ENCODE results near the gene ZSCAN5B. TPM values are rescaled to one million over a fixed set of nuclear protein-coding genes. Genes with fewer than 3 reads are reported as not detected.
"Not testable (repeated sequence)": the region's sequence is repeated elsewhere in the genome, so short reads cannot be mapped to it uniquely, and the experiment has no call there.

Gene ZSCAN5B, protein sequence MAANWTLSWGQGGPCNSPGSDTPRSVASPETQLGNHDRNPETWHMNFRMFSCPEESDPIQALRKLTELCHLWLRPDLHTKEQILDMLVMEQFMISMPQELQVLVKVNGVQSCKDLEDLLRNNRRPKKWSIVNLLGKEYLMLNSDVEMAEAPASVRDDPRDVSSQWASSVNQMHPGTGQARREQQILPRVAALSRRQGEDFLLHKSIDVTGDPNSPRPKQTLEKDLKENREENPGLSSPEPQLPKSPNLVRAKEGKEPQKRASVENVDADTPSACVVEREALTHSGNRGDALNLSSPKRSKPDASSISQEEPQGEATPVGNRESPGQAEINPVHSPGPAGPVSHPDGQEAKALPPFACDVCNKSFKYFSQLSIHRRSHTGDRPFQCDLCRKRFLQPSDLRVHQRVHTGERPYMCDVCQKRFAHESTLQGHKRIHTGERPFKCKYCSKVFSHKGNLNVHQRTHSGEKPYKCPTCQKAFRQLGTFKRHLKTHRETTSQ
- 0.10 TPM in 1 of 2 replicates, not detected in the other for total RNA-seq (2014; rRNA removed; shearing (Covaris generic))

DNA sequence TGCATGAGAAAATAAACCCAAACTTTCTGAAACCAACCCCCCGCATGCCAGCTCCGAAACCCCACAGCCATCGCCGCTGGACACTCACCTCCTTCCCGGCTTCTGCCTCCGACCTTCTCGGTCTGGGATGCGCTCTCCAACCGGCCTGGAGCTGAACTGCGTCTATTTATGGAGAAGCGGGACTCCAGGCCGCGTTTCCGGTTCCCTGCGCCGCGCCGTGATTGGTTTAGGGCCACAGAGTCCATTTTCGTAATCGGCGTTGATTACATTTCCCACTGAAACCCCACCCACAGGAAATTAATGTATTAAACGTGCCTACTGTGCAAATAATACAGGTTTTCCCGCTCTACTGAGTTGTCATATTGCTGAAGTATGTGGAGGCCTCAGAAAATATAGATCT, at the start of gene ZSCAN5B:
TSS of gene ZSCAN5B (minus strand) at position 138 of the 400 bp plus-strand sequence. CDS start 4,731 bp downstream, outside the sequence.
- not testable (repeated sequence) for H3K4me3 ChIP-seq; DNase-seq; H3K36me3 ChIP-seq; H3K27ac ChIP-seq; H3K27me3 ChIP-seq; H3K9me3 ChIP-seq (replicated peaks); H3K4me1 ChIP-seq

DNA sequence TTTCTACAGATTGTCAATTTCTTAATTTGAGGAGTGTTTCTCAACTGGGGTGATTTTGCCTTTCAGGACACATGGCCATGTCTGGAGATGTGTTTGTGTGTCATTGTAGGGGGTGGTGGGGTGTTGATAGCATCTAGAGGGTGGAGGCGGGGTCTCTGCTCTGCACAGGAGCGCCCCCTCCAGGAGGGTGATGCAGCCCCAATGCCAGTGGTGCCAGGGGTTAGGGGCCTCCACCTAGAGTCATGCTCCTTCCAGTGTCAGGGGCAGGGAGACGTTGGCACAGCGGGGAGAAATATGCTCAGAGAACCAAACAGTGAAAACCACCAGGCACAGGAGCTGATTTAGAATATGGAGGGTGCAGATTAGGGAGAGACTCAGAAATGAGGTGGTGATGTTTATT, 48.2 kb upstream of the ZSCAN5B start:
- H3K4me1 ChIP-seq; H3K9me3 ChIP-seq (replicated peaks); H3K4me3 ChIP-seq; H3K27ac ChIP-seq; H3K27me3 ChIP-seq; H3K36me3 ChIP-seq; DNase-seq: not testable (repeated sequence)

DNA sequence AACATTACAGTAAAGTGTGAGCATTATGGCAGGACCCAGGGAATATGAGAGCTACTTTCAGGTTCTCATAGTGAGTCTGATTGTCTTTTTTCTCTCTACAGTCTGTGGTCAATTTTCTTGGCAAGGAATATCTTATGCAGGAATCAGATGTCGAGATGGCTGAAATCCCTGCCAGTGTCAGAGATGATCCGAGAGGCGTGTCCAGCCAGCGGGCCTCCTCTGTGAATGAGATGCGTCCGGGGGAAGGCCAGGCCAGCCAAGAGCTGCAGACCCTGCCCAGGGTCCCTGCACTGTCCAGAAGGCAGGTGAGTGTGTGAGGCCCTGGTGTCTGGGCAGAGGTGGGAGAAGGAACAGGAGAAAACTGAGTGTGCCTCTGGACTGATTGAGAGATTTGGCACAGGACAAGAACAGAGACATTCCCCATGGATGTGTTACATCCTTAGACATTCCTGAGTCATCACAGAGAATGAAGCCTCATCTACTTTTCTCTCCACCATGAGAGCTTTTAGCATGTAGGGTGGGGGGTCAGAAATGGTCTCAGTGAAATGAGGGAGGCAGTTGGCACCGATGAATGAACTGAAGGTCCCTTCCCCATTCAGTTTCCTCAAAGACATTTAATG, 47.6 kb upstream of the ZSCAN5B start:
- DNase-seq = no peak
- Histone ChIP-seq H3K27ac (no peak overlapping the region), H3K4me1 (no peaks in the 10 kb centered on the region), H3K36me3 (no peaks in the 10 kb centered on the region), H3K27me3 (no peaks in the 10 kb centered on the region), H3K9me3 (replicated peaks) (no peaks in the 10 kb centered on the region), H3K4me3 (no peak overlapping the region)

DNA sequence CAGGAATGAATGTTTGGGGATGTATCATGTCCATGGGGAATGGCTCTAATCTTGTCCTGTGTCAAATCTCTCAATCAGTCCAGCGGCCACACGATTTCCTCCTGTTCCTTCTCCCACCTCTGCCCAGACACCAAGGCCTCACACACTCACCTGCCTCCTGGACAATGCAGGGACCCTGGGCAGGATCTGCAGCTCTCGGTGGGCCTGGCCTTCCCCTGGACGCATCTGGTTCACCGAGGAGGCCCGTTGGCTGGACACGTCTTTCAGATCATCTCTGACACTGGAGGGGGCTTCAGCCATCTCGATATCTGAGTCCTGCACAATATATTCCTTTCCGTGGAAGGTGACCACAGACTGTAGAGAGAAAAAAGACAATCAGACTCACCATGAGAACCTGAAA, 25.9 kb upstream of the ZSCAN5B start:
- H3K4me1 ChIP-seq = no peaks in the 10 kb centered on the region
- H3K4me3 ChIP-seq = no peak overlapping the region
- H3K27me3 ChIP-seq = no peaks in the 10 kb centered on the region
- H3K9me3 ChIP-seq (replicated peaks) = no peaks in the 10 kb centered on the region
- DNase-seq = no peak
- no peaks in the 10 kb centered on the region for H3K36me3 ChIP-seq
- no peak overlapping the region for H3K27ac ChIP-seq

DNA sequence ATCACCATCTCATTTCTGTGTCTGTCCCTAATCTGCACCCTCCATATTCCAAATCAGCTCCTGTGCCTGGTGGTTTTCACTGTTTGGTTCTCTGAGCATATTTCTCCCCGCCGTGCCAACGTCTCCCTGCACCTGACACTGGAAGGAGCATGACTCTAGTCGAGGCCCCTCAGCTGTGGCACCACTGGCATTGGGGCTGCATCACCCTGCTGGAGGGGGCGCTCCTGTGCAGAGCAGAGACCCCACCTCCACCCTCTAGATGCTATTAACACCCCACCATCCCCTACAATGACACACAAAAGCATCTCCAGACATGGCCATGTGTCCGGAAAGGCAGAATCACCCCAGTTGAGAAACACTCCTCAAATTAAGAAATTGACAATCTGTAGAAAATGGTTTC, 25.3 kb upstream of the ZSCAN5B start:
- H3K4me1 ChIP-seq = no peaks in the 10 kb centered on the region
- H3K27me3 ChIP-seq = no peaks in the 10 kb centered on the region
- DNase-seq = no peak
- no peak overlapping the region for H3K27ac ChIP-seq
- no peak overlapping the region for H3K4me3 ChIP-seq
- H3K36me3 ChIP-seq = no peaks in the 10 kb centered on the region
- H3K9me3 ChIP-seq (replicated peaks) = no peaks in the 10 kb centered on the region

DNA sequence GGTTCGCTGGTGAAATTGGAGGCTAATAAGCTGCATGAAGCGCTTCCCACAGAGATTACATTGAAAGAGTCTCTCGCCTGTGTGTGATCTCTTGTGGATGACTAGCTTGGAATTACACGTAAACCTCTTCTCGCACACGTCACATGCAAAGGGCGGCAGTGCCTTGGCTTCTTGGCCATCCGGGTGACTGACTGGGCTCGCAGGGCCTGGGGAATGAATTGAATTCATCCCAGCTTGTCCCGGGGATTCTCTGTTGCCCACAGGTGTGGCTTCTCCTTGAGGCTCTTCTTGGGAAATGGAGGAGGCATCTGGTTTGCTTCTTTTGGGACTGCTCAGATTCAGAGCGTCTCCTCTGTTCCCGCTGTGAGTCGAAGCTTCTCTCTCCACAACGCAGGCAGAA, 24.3 kb upstream of the ZSCAN5B start:
- Histone ChIP-seq H3K4me3 (no peak overlapping the region), H3K27ac (no peak overlapping the region), H3K36me3 (no peaks in the 10 kb centered on the region), H3K4me1 (no peaks in the 10 kb centered on the region), H3K27me3 (no peaks in the 10 kb centered on the region), H3K9me3 (replicated peaks) (no peaks in the 10 kb centered on the region)
- DNase-seq = no peak

DNA sequence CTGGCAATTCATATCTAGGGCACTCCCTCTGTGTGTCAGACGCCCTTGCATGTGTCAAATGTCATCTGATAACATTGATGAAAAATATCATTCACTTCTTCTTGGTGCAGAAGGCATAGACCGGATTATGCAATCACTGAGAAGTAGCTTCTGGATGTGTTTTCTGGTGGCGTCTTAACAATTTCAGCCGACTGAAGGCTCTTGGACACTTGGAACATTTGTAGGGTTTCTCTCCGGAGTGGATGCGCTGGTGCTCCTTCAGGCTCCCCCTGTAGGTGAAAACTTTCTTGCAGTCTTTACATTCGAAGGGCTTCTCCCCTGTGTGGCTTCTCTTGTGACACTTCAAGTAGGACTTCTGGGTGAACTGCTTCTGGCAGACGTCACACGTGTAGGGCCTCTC, 23.9 kb upstream of the ZSCAN5B start:
- not testable (repeated sequence) for H3K9me3 ChIP-seq (replicated peaks); H3K36me3 ChIP-seq; H3K4me3 ChIP-seq; H3K27me3 ChIP-seq; H3K27ac ChIP-seq; H3K4me1 ChIP-seq; DNase-seq

DNA sequence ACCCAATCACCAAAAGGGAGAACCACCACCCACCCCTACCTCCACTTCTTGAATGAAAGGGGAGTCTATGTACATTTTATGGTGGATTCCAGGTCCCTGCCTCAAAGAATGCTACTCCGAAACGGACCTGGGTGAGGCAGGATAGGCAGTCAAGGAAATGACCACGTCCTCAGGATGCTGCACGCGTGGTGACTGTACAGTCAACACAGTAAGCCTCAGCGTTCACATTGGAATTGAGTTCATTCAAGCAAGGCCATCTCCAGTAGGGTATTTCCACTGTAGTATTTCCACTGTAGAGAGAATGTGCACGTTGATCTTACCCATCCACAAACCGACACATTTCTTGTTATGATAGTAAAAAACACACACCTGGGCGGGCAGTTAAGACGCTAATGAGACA, 21.4 kb upstream of the ZSCAN5B start:
- no peaks in the 10 kb centered on the region for H3K4me1 ChIP-seq
- no peaks in the 10 kb centered on the region for H3K9me3 ChIP-seq (replicated peaks)
- no peak for DNase-seq

DNA sequence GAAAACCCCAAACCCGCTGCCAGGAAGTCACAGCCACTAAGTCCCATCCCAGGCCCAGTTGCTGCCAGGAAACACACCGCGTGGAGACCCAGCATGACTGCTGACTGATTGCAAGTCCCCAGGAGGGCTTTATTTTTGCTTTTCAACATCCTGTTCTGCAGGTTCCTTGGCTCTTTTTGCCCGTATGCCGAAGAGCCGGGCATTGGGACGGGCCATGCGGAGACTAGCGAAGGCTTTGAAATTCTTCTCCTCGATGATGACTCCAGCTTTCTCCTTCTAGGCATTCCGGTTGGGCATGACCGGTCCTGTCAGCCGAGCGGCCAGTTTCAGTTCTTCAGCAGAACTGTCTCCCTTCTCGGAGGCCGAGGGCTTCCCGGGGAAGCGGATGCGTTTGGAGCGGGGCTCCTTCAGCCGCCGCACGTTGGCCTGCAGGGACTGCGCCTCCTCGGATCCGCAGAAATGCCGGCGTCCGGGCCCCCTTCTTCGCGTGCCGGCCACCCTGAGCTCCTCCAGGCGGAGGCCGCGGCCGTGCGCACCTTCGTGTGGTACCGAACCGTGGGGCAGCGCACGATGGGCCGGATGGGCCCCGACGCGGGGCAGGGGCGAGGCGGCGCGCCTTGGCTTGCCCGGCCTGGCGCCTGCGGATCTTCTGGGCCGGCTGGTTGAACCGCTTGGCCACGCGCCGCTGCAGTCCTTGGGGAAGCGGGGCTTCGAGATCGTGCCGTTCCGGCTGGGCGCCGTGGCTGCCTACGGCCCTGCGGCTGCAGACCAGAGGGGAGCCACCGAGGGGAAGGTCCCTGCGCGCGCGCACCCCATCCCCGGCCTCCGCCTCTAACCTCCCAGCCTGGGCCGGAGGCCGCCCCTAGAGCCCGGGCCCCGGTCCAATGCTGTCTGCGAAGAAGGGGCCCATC, 19.7 kb upstream of the ZSCAN5B start:
- Histone ChIP-seq H3K9me3 (replicated peaks) (no peaks in the 10 kb centered on the region), H3K36me3 (no peaks in the 10 kb centered on the region), H3K27me3 (no peaks in the 10 kb centered on the region), H3K27ac (no peak overlapping the region), H3K4me3 (no peak overlapping the region), H3K4me1 (no peaks in the 10 kb centered on the region)
- DNase-seq = no peak

More for the DNA sequence above, 21.4 kb upstream of the ZSCAN5B start:
- H3K36me3 ChIP-seq = no peaks in the 10 kb centered on the region
- no peak overlapping the region for H3K4me3 ChIP-seq
- no peak overlapping the region for H3K27ac ChIP-seq
- H3K27me3 ChIP-seq = no peaks in the 10 kb centered on the region

DNA sequence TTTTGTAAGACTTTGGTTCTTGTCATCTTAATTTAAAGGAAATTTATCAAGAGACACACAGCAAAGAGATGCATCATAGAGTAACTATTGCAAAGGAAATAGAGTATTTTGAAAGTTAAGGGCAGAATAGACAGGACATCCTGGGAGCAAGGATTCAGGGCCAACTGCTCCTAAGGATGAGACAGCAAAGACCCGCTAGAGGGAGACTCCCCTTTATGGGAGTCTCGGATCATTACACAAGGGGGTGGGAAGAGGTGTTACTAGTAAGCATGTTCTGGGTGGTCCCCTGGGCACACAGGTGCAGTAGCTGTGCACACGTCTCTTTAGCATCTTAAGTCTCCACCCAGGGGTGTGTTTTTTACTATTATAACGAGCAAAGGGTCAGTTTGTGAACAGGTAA, 14.1 kb upstream of the ZSCAN5B start:
- Histone ChIP-seq H3K27ac (no peak overlapping the region), H3K27me3 (no peaks in the 10 kb centered on the region), H3K36me3 (no peaks in the 10 kb centered on the region), H3K4me1 (no peaks in the 10 kb centered on the region), H3K4me3 (no peak overlapping the region), H3K9me3 (replicated peaks) (no peaks in the 10 kb centered on the region)
- no peak for DNase-seq

DNA sequence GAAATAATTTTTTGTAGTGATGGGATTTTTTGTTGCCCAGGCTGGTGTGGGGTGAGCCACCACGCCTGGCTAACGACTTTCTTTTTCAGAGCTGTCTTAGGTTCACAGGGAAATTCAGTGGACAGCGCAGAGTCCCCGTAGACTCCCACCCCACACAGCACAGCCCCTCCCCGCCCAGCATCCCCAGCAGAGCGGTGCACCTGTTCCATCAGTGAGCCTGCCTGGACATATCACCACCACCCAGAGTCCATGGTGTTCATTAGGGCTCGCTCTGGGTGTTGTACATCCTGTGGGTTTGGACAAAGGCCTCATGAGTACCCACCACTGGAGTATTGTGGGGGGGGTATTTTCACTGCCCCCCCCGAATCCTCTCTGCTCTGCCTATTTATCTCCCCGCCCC, 12.5 kb upstream of the ZSCAN5B start:
- not testable (repeated sequence) for DNase-seq; H3K9me3 ChIP-seq (replicated peaks); H3K4me3 ChIP-seq; H3K36me3 ChIP-seq; H3K27ac ChIP-seq; H3K27me3 ChIP-seq; H3K4me1 ChIP-seq

DNA sequence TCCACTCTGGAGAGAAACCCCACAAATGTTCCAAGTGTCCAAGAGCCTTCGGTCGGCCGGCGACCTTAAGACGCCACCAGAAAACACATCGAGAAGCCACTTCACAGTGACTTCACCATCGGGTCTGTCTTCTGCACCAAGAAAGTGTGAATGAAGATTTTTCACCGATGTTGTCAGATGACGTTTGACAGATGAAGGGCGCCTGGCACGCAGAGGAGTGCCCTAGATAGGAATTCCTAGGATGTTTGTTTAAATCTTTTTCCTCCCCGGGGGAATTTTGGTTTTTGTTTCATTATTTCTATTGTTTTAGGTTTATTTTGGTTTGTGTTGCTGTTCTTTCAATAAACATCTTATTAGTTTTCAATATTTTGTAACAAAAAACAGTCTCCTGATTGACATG, 11.5 kb upstream of the ZSCAN5B start:
- no peaks in the 10 kb centered on the region for H3K9me3 ChIP-seq (replicated peaks)
- DNase-seq = no peak
- H3K27me3 ChIP-seq = no peaks in the 10 kb centered on the region
- H3K27ac ChIP-seq = no peak overlapping the region
- H3K4me3 ChIP-seq = no peak overlapping the region
- no peaks in the 10 kb centered on the region for H3K4me1 ChIP-seq
- no peaks in the 10 kb centered on the region for H3K36me3 ChIP-seq

DNA sequence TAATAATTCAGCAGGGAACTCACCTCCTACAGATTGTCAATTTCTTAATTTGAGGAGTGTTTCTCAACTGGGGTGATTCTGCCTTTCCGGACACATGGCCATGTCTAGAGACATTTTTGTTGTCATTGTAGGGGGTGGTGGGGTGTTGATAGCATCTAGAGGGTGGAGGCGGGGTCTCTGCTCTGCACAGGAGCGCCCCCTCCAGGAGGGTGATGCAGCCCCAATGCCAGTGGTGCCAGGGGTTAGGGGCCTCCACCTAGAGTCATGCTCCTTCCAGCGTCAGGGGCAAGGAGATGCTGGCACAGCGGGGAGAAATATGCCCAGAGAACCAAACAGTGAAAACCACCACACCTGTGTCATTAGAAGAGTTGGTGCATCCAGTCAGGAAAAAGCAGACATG, 10.0 kb upstream of the ZSCAN5B start:
- not testable (repeated sequence) for H3K4me1 ChIP-seq; H3K9me3 ChIP-seq (replicated peaks); DNase-seq; H3K27ac ChIP-seq; H3K36me3 ChIP-seq; H3K4me3 ChIP-seq; H3K27me3 ChIP-seq

DNA sequence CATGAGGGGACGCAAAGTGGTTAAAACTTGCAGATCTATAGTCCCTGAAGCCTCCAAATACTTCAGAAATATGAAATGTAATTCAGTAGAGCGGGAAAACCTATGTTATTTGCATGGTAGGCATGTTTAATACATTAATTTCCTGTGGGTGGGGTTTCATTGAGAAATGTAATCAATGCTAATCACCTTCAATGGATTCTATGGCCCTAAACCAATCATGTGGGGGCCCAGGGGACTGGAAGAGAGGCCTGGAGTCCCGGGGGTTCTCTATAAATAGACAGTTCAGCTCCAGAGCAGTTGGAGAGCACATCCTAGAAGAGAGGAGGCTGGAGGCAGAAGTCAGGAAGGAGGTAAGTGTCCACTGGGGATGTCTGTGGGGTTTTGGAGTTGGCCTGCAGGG, 4.4 kb upstream of the ZSCAN5B start, which contains the start of gene ZSCAN5C:
TSS of gene ZSCAN5C (plus strand) at position 301 of the 400 bp plus-strand sequence. CDS start 3,641 bp downstream, outside the sequence.
- H3K27me3 ChIP-seq = no peaks in the 10 kb centered on the region
- H3K9me3 ChIP-seq (replicated peaks) = no peaks in the 10 kb centered on the region
- H3K27ac ChIP-seq = no peak within 1 kb of the TSS
- H3K4me3 ChIP-seq = no peak within 1 kb of the TSS
- H3K36me3 ChIP-seq = no peaks in the 10 kb centered on the region
- H3K4me1 ChIP-seq = no peaks in the 10 kb centered on the region
- no peak for DNase-seq

DNA sequence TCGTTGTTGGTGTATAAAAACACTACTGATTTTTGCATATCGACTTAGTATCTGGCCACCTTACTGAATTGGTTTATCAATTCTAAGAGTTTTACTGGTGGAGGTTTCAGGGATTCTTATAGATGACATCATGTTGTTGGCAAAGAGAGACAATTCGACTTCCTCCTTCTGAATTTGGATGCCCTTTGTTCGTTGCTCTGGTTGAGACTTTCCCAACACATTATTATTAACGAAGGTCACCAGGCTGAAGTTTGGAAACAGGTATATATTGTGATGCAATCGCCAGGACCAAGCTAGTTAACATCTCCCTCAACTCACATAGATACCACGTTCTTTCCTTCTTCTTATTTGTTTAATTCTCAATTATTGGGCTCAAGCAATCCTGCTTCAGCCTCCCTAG, 2.1 kb upstream of the ZSCAN5B start:
- Histone ChIP-seq H3K27ac (no peak overlapping the region), H3K4me1 (no peaks in the 10 kb centered on the region), H3K9me3 (replicated peaks) (no peaks in the 10 kb centered on the region), H3K4me3 (no peak overlapping the region), H3K36me3 (no peaks in the 10 kb centered on the region), H3K27me3 (no peaks in the 10 kb centered on the region)
- DNase-seq = no peak
